Mesenteric fat pad (tissue), 1 donor: ENCODE measurements around the gene LIMS1. TPM values are rescaled to one million over a fixed set of nuclear protein-coding genes. Genes with fewer than 3 reads are reported as not detected.
"Not testable (repeated sequence)": the region's sequence is repeated elsewhere in the genome, so short reads cannot be mapped to it uniquely, and the experiment has no call there.

Experiments
- DNase-seq: peaks from one replicate; pipeline ENCODE4 v3.0.0-alpha.2; 2020; ENCODE audit warnings: low spot score
- long read RNA-seq: library from polyadenylated mRNA; unstranded; transcript quantifications from one replicate; pipeline ENCODE4 v2.0.0, GENCODE V29; 2020
- total RNA-seq: library from RNA; stranded (reverse); fragmentation: NEBNext Ultra II Directional; extraction: Animal tissue kit (Norgen Biotek cat#: 25700); gene quantifications from one replicate; pipeline ENCODE4 v1.2.1, GENCODE V29; 2021
- donor health status: DM: yes; HTN: yes; CAD: no.

LIMS1 gene
- total RNA-seq, result 113 TPM
- long read RNA-seq, full-length matches to known transcripts, result 176 of 249 reads
- long read RNA-seq, partial matches to known transcripts, result 12 of 249 reads
- long read RNA-seq, other reads (novel, unspliced or antisense), result 61 of 249 reads

- peak; percentile 97 for DNase-seq
Observed at GRCh38 chr2:108533832-108534583, at the start of gene LIMS1. Gene LIMS1 (plus strand): TSS chr2:108534470. CDS start chr2:108534563, 93 bp downstream.

- no peak for DNase-seq
Observed at GRCh38 chr2:108485253-108485652, 49.0 kb upstream of the LIMS1 start.

- no peak for DNase-seq
Observed at GRCh38 chr2:108490506-108491122, 43.7 kb upstream of the LIMS1 start.

GRCh38 chr2:108491848-108492247 lies 42.4 kb upstream of the LIMS1 start:
- no peak for DNase-seq

GRCh38 chr2:108492364-108492763 lies 41.9 kb upstream of the LIMS1 start:
- no peak for DNase-seq

- DNase-seq, result not testable (repeated sequence)
Observed at GRCh38 chr2:108496167-108496566, 38.1 kb upstream of the LIMS1 start.

GRCh38 chr2:108507620-108508019 lies 26.6 kb upstream of the LIMS1 start:
- not testable (repeated sequence) for DNase-seq

- DNase-seq, result not testable (repeated sequence)
Observed at GRCh38 chr2:108512431-108512830, 21.8 kb upstream of the LIMS1 start.

GRCh38 chr2:108514478-108514877 lies 19.8 kb upstream of the LIMS1 start:
- not testable (repeated sequence) for DNase-seq

- DNase-seq, result not testable (repeated sequence)
Observed at GRCh38 chr2:108524688-108525087, 9.6 kb upstream of the LIMS1 start.

- not testable (repeated sequence) for DNase-seq
Observed at GRCh38 chr2:108525258-108525657, 9.0 kb upstream of the LIMS1 start.

GRCh38 chr2:108531674-108532055 lies 2.6 kb upstream of the LIMS1 start:
- DNase-seq, result no peak

GRCh38 chr2:108534584-108535356 lies 500 bp downstream of the LIMS1 start:
- DNase-seq, result no peak

GRCh38 chr2:108535357-108535631 lies 1.0 kb downstream of the LIMS1 start:
- DNase-seq, result no peak

- no peak for DNase-seq
Observed at GRCh38 chr2:108536133-108536780, 2.0 kb downstream of the LIMS1 start.

GRCh38 chr2:108536911-108537310 lies 2.6 kb downstream of the LIMS1 start:
- DNase-seq, result no peak

- no peak for DNase-seq
Observed at GRCh38 chr2:108538000-108538625, 3.8 kb downstream of the LIMS1 start.

GRCh38 chr2:108541451-108541850 lies 7.2 kb downstream of the LIMS1 start:
- no peak for DNase-seq

GRCh38 chr2:108542071-108542470 lies 7.8 kb downstream of the LIMS1 start:
- no peak for DNase-seq

- DNase-seq, result no peak
Observed at GRCh38 chr2:108547606-108548005, 13.3 kb downstream of the LIMS1 start.
